Activated CD8-positive, alpha-beta T cell treated with anti-CD3 and anti-CD28 coated beads for 36 hours (primary cell): Measurements from ENCODE around the gene TCN1. TPM values are rescaled to one million over a fixed set of nuclear protein-coding genes. Genes with fewer than 3 reads are reported as not detected.

ENCODE experiments used
- ATAC-seq: fragments of 200-7000 bp; cut with Tn5 transposase; one replicate; pipeline ENCODE4 v1.10.0; 2021; ENCODE audit warnings: mild to moderate bottlenecking, moderate library complexity
- CTCF ChIA-PET: fragments of 350-600 bp; sonication (Branson Sonifier 250); formaldehyde crosslinking; loops from one replicate; lab custom pipeline; 2021; ENCODE audit warnings: antibody characterized with exemption; lab: Charles Lee
- POLR2A ChIA-PET: fragments of 350-600 bp; sonication (Branson Sonifier 250); formaldehyde crosslinking; loops from one replicate; lab custom pipeline; 2021; ENCODE audit warnings: antibody characterized with exemption; lab: Charles Lee
- DNase-seq: peaks from one replicate; pipeline ENCODE4 v3.0.0-alpha.2; 2020
- H3K27ac Mint-ChIP-seq: one replicate; pipeline ENCODE4 v1.8.0; 2021; ENCODE audit warnings: mild to moderate bottlenecking, mixed read lengths
- H3K27me3 Mint-ChIP-seq: one replicate; pipeline ENCODE4 v1.8.0; 2021; ENCODE audit warnings: mixed read lengths
- H3K36me3 Mint-ChIP-seq: one replicate; pipeline ENCODE4 v1.8.0; 2021; ENCODE audit warnings: low read depth, mixed read lengths
- H3K4me1 Mint-ChIP-seq: one replicate; pipeline ENCODE4 v1.8.0; 2021; ENCODE audit warnings: low read depth, mixed read lengths
- H3K4me3 Mint-ChIP-seq: one replicate; pipeline ENCODE4 v1.8.0; 2021; ENCODE audit warnings: mild to moderate bottlenecking, moderate library complexity, mixed read lengths
- H3K9me3 Mint-ChIP-seq: one replicate; pipeline ENCODE4 v1.8.0; 2021; ENCODE audit warnings: mixed read lengths
- intact Hi-C: fragments of 100-400 bp; cut with micrococcal nuclease; formaldehyde crosslinking; loops from one replicate; pipeline ENCODE4 v1.10.0; 2022
- total RNA-seq, 2 experiments: library from RNA; stranded (reverse); gene quantifications; one replicate each; pipeline ENCODE4 v1.2.3, GENCODE V29; 2021
- TF ChIP-seq, protein P1 (sequence below): fragments of 200-600 bp; IDR thresholded peaks from one replicate; pipeline ENCODE4 v1.8.0; 2022; ENCODE audit warnings: antibody characterized with exemption, mild to moderate bottlenecking

Gene TCN1
- total RNA-seq, 2 experiments from 2014 or later, result not detected

DNA sequence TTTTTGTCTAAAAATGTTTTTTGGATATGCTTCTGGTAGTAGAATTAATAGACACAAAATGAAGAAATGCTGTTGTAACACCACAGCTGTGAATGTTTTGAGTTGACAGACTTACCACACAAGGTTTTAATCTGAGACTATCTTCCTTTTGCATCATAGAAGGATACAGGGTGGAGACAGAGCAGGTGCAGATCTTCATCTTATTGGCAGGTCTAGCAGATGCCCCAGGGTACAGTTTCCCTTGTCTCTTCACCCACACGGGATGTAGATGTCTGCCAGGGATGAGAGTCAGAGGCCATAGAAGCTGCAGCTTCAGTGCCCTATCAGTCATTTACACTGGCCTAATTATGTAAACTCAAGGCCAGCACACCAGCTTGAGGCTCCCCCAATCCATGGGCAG, 13.3 kb upstream of the TCN1 start:
- no peak for DNase-seq
- ChIA-PET POLR2A (no interaction called here), CTCF (no interaction called here)
- TF ChIP-seq, protein P1, sequence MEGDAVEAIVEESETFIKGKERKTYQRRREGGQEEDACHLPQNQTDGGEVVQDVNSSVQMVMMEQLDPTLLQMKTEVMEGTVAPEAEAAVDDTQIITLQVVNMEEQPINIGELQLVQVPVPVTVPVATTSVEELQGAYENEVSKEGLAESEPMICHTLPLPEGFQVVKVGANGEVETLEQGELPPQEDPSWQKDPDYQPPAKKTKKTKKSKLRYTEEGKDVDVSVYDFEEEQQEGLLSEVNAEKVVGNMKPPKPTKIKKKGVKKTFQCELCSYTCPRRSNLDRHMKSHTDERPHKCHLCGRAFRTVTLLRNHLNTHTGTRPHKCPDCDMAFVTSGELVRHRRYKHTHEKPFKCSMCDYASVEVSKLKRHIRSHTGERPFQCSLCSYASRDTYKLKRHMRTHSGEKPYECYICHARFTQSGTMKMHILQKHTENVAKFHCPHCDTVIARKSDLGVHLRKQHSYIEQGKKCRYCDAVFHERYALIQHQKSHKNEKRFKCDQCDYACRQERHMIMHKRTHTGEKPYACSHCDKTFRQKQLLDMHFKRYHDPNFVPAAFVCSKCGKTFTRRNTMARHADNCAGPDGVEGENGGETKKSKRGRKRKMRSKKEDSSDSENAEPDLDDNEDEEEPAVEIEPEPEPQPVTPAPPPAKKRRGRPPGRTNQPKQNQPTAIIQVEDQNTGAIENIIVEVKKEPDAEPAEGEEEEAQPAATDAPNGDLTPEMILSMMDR, result no peak
- ATAC-seq, result no peak
- H3K4me1 Mint-ChIP-seq, result no peaks in the 10 kb centered on the region
- intact Hi-C loops, result no loop called here
- no peaks in the 10 kb centered on the region for H3K9me3 Mint-ChIP-seq
- no peak overlapping the region for H3K4me3 Mint-ChIP-seq
- peaks cover 6% of the 10 kb centered on the region for H3K27me3 Mint-ChIP-seq
- H3K36me3 Mint-ChIP-seq, result no peaks in the 10 kb centered on the region
- H3K27ac Mint-ChIP-seq, result no peak overlapping the region

DNA sequence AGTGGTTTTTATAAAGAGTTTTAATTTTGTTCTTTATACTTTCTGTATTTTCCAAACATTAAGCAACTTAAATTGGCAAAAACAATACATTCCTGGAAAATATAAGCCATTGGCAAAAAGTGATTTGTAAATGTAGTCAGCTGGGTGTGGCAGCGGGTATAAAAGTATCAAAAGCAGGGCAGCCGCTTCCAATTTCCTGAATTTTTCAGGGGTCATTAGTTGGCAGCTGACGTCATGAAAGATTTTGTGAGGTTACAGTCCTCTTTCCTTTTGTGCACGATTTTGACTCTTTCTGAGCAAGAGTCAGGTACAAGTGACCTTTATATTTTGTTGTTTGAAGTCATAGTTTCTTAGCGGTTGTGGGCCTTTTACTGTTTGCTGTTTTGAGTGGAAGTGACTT, 12.3 kb upstream of the TCN1 start, which contains the start of gene OOSP3:
OOSP3 (plus strand) TSS at position 208 of the 400 bp plus-strand sequence; CDS start at position 235, 27 bp downstream.
- POLR2A ChIA-PET, result no interaction called here

GRCh38 chr11:59877784-59878183, 11.5 kb upstream of the TCN1 start:
- Mint-ChIP-seq H3K36me3 (no peaks in the 10 kb centered on the region), H3K9me3 (no peaks in the 10 kb centered on the region), H3K4me1 (no peaks in the 10 kb centered on the region), H3K4me3 (no peak overlapping the region), H3K27ac (no peak overlapping the region), H3K27me3 (peaks cover 6% of the 10 kb centered on the region)
- TF ChIP-seq, protein P1, result no peak
- ChIA-PET CTCF (no interaction called here), POLR2A (no interaction called here)
- intact Hi-C loops, result no loop called here
- DNase-seq (no peak), ATAC-seq (no peak)

More for the DNA sequence above, 12.3 kb upstream of the TCN1 start, which contains the start of gene OOSP3:
- no peak within 1 kb of the TSS for H3K27ac Mint-ChIP-seq
- H3K9me3 Mint-ChIP-seq, result no peaks in the 10 kb centered on the region
- intact Hi-C loops, result no loop called here
- H3K4me1 Mint-ChIP-seq, result no peaks in the 10 kb centered on the region
- CTCF ChIA-PET, result no interaction called here
- ATAC-seq (no peak), DNase-seq (no peak)
- TF ChIP-seq, protein P1, result no peak
- no peaks in the 10 kb centered on the region for H3K36me3 Mint-ChIP-seq
- H3K4me3 Mint-ChIP-seq, result no peak within 1 kb of the TSS
- peaks cover 6% of the 10 kb centered on the region for H3K27me3 Mint-ChIP-seq

- POLR2A ChIA-PET, result no interaction called here
- intact Hi-C loops, result no loop called here
- CTCF ChIA-PET, result no interaction called here
- Mint-ChIP-seq H3K4me3 (no peak overlapping the region), H3K27ac (no peak overlapping the region), H3K9me3 (no peaks in the 10 kb centered on the region), H3K4me1 (no peaks in the 10 kb centered on the region), H3K36me3 (no peaks in the 10 kb centered on the region), H3K27me3 (peaks cover 6% of the 10 kb centered on the region)
- TF ChIP-seq, protein P1, result no peak
- no peak for DNase-seq
- ATAC-seq, result no peak
Measured at GRCh38 chr11:59877325-59877724, 11.0 kb upstream of the TCN1 start.

GRCh38 chr11:59875856-59876519, 9.7 kb upstream of the TCN1 start:
- Mint-ChIP-seq H3K27me3 (peaks cover 6% of the 10 kb centered on the region), H3K4me3 (no peak overlapping the region), H3K4me1 (no peaks in the 10 kb centered on the region), H3K27ac (no peak overlapping the region), H3K36me3 (no peaks in the 10 kb centered on the region), H3K9me3 (peaks cover under 1% of the 10 kb centered on the region)
- DNase-seq (no peak), ATAC-seq (no peak)
- ChIA-PET CTCF (no interaction called here), POLR2A (no interaction called here)
- TF ChIP-seq, protein P1, result no peak
- intact Hi-C loops, result no loop called here
